ENCODE measurements around the gene ZDHHC1.
A peak's percentile ranks its signal among the peaks of the same experiment; 100 is the strongest.

- TF ChIP-seq POLR2A (IDR thresholded peaks at IDR 0.05; ENCODE audit: low read depth, low read length) (no peak), CTCF (IDR thresholded peaks at IDR 0.05; ENCODE audit: extremely low read depth in 1 of 2, insufficient read depth in 1 of 2, low read depth in 1 of 2, low read length in 2 of 2) (peak; percentile 63 to 85), POLR2AphosphoS5 (IDR thresholded peaks at IDR 0.05; ENCODE audit: insufficient read depth, low read depth, low read length) (peak; percentile 8), EZH2 (IDR thresholded peaks at IDR 0.05; ENCODE audit: borderline replicate concordance, low read depth, low read length, severe bottlenecking) (no peak), JUN (IDR thresholded peaks at IDR 0.05; ENCODE audit: borderline replicate concordance, insufficient read depth, insufficient read length, low read depth) (no peak), MAX (IDR thresholded peaks at IDR 0.05; ENCODE audit: insufficient read depth, insufficient read length) (no peak), GATA2 (IDR thresholded peaks at IDR 0.05; ENCODE audit: insufficient read depth, insufficient read length, low read depth, low read length) (no peak), FOS (IDR thresholded peaks at IDR 0.05; ENCODE audit: borderline replicate concordance, insufficient read depth, low read length) (no peak), MYC (IDR thresholded peaks at IDR 0.05; ENCODE audit: low read depth, low read length) (no peak)
Observed at GRCh38 chr16:67393111-67393787, 23.0 kb downstream of the ZDHHC1 start, which contains the start of gene TPPP3.
